ENCODE data around the gene ZNF274.
"Not testable (repeated sequence)": the region's sequence is repeated elsewhere in the genome, so short reads cannot be mapped to it uniquely, and the experiment has no call there.

The ZNF274 gene

GRCh38 chr19:58243351-58243750 is 60.5 kb downstream of the ZNF274 start:
- H3K9me3 Mint-ChIP-seq = peaks cover 23 to 71% of the 10 kb centered on the region in 2 donors
- no peaks in the 10 kb centered on the region for H3K27me3 Mint-ChIP-seq
- no peak for DNase-seq
- H3K4me3 Mint-ChIP-seq = no peak overlapping the region
- no peak for ATAC-seq
- no peak overlapping the region for H3K27ac Mint-ChIP-seq
- peaks cover 2% of the 10 kb centered on the region for H3K4me1 Mint-ChIP-seq

- peaks cover 21 to 75% of the 10 kb centered on the region in 2 donors for H3K9me3 Mint-ChIP-seq
- ATAC-seq (no peak), DNase-seq (no peak)
- no peaks in the 10 kb centered on the region for H3K27me3 Mint-ChIP-seq
- H3K4me3 Mint-ChIP-seq = no peak overlapping the region
- H3K4me1 Mint-ChIP-seq = peaks cover 4% of the 10 kb centered on the region
- H3K27ac Mint-ChIP-seq = peak overlapping the region in 1 of 2 donors; percentile 42
These were observed 66.0 kb downstream of the ZNF274 start for GRCh38 chr19:58248886-58249285.

GRCh38 chr19:58252102-58252685 is 69.3 kb downstream of the ZNF274 start:
- peaks cover 33 to 79% of the 10 kb centered on the region in 2 donors for H3K9me3 Mint-ChIP-seq

GRCh38 chr19:58258259-58258658 is 75.4 kb downstream of the ZNF274 start:
- not testable (repeated sequence) for ATAC-seq, H3K4me3 Mint-ChIP-seq, DNase-seq, H3K4me1 Mint-ChIP-seq, H3K27me3 Mint-ChIP-seq
- H3K9me3 Mint-ChIP-seq = peaks cover 43 to 79% of the 10 kb centered on the region in 2 donors
- H3K27ac Mint-ChIP-seq = peak overlapping the region in 1 of 2 donors; percentile 55

More at GRCh38 chr19:58252102-58252685, 69.3 kb downstream of the ZNF274 start:
- no peak overlapping the region for H3K4me3 Mint-ChIP-seq
- no peak overlapping the region for H3K27ac Mint-ChIP-seq
- DNase-seq (no peak), ATAC-seq (no peak)
- peaks cover 4% of the 10 kb centered on the region for H3K4me1 Mint-ChIP-seq
- no peaks in the 10 kb centered on the region for H3K27me3 Mint-ChIP-seq

GRCh38 chr19:58261600-58261967 is 78.7 kb downstream of the ZNF274 start:
- H3K4me1 Mint-ChIP-seq = no peaks in the 10 kb centered on the region
- H3K27ac Mint-ChIP-seq = no peak overlapping the region
- ATAC-seq (no peak), DNase-seq (no peak)
- H3K27me3 Mint-ChIP-seq = no peaks in the 10 kb centered on the region
- no peak overlapping the region for H3K4me3 Mint-ChIP-seq
- peaks cover 32 to 55% of the 10 kb centered on the region in 2 donors for H3K9me3 Mint-ChIP-seq

- Mint-ChIP-seq H3K27me3 (no peaks in the 10 kb centered on the region), H3K4me1 (no peaks in the 10 kb centered on the region), H3K9me3 (peaks cover 31 to 49% of the 10 kb centered on the region in 2 donors), H3K27ac (peak overlapping the region in 1 of 2 donors; percentile 91), H3K4me3 (no peak overlapping the region)
- DNase-seq (no peak), ATAC-seq (no peak)
These were observed 79.4 kb downstream of the ZNF274 start for GRCh38 chr19:58261968-58262921.

- DNase-seq = no peak
- H3K4me1 Mint-ChIP-seq = no peaks in the 10 kb centered on the region
- H3K9me3 Mint-ChIP-seq = peaks cover 24 to 42% of the 10 kb centered on the region in 2 donors
- ATAC-seq = no peak
- no peak overlapping the region for H3K4me3 Mint-ChIP-seq
- no peaks in the 10 kb centered on the region for H3K27me3 Mint-ChIP-seq
- H3K27ac Mint-ChIP-seq = peak overlapping the region in 1 of 2 donors; percentile 91
These were observed 80.0 kb downstream of the ZNF274 start for GRCh38 chr19:58262922-58263296.
